T-cell (primary cell): ENCODE data around the gene MCF2L2. TPM values are rescaled to one million over a fixed set of nuclear protein-coding genes. Genes with fewer than 3 reads are reported as not detected.

Experiments
- ATAC-seq, 4 experiments: fragments of 200-7000 bp in 3 of 4; fragments of 150-1000 bp in 1 of 4; cut with Tn5 transposase; replicated peaks in 1 of 4; 1 replicate in 3 of 4; 2 replicates in 1 of 4; pipeline ENCODE4 v1.10.0; 2021; ENCODE audit warnings: moderate library complexity in 3 of 4, mild to moderate bottlenecking in 2 of 4, moderate number of reproducible peaks in 1 of 4
- CTCF ChIA-PET, 2 donors: fragments of 300-600 bp; sonication (Branson Sonifier 250); formaldehyde crosslinking; loops; one replicate each; lab custom pipeline; 2022; ENCODE audit warnings: antibody characterized with exemption in 2 of 2; lab: Charles Lee
- POLR2A ChIA-PET, 2 donors: fragments of 300-600 bp; sonication (Branson Sonifier 250); formaldehyde crosslinking; loops; one replicate each; lab custom pipeline; 2022; ENCODE audit warnings: antibody characterized with exemption in 2 of 2; lab: Charles Lee
- DNase-seq, 35 experiments: peaks; one replicate each; pipeline versions ENCODE4 v3.0.0 to v3.0.0-alpha.2; 2013 to 2023
- H3K27ac ChIP-seq: one replicate; pipeline ENCODE4 v1.5.1; 2013; ENCODE audit warnings: low read length
- H3K27me3 ChIP-seq, 2 experiments: replicated peaks in 1 of 2; 1 replicate in 1 of 2; 2 replicates in 1 of 2; pipeline versions ENCODE4 v1.6.1 to v1.7.0; 2013; ENCODE audit warnings: low read length in 1 of 2, mixed read lengths in 1 of 2; ENCODE audit not compliant: control insufficient read depth in 2 of 2, insufficient read depth in 2 of 2; ENCODE audit errors: extremely low read depth in 1 of 2
- H3K36me3 ChIP-seq, 2 donors: 1 replicate in 1 of 2; 2 replicates in 1 of 2; pipeline versions ENCODE4 v1.6.1 to v1.7.0; 2013; ENCODE audit warnings: low read length in 1 of 2; ENCODE audit not compliant: control insufficient read depth in 2 of 2, insufficient read depth in 1 of 2; ENCODE audit errors: extremely low read depth in 1 of 2
- H3K4me1 ChIP-seq, 2 experiments: 1 replicate in 1 of 2; 2 replicates in 1 of 2; pipeline versions ENCODE4 v1.6.1 to v1.7.0; 2013; ENCODE audit warnings: low read length in 2 of 2, mixed read lengths in 1 of 2; ENCODE audit not compliant: insufficient read depth in 2 of 2, control insufficient read depth in 1 of 2; ENCODE audit errors: extremely low read depth in 1 of 2
- H3K4me3 ChIP-seq, 2 donors: 1 replicate in 1 of 2; 2 replicates in 1 of 2; pipeline versions ENCODE4 v1.5.1 to v1.7.0; 2013; ENCODE audit warnings: mild to moderate bottlenecking in 2 of 2, low read length in 1 of 2, moderate library complexity in 1 of 2; ENCODE audit not compliant: control insufficient read depth in 1 of 2; ENCODE audit errors: extremely low read depth in 1 of 2
- H3K9me3 ChIP-seq: 2 replicates; pipeline ENCODE4 v1.7.0; 2013
- H3K27ac Mint-ChIP-seq, 2 donors: one replicate each; pipeline ENCODE4 v1.8.0; 2020 to 2021; ENCODE audit warnings: mild to moderate bottlenecking in 2 of 2, mixed read lengths in 2 of 2
- H3K27me3 Mint-ChIP-seq, 2 donors: one replicate each; pipeline ENCODE4 v1.8.0; 2021 to 2022; ENCODE audit warnings: mixed read lengths in 2 of 2
- H3K36me3 Mint-ChIP-seq: one replicate; pipeline ENCODE4 v1.8.0; 2021; ENCODE audit warnings: mixed read lengths
- H3K4me1 Mint-ChIP-seq, 3 donors: one replicate each; pipeline ENCODE4 v1.8.0; 2020 to 2022; ENCODE audit warnings: mixed read lengths in 3 of 3, mild to moderate bottlenecking in 1 of 3
- H3K4me3 Mint-ChIP-seq, 3 donors: one replicate each; pipeline ENCODE4 v1.8.0; 2020 to 2022; ENCODE audit warnings: mild to moderate bottlenecking in 3 of 3, mixed read lengths in 3 of 3, moderate library complexity in 3 of 3
- H3K9me3 Mint-ChIP-seq, 3 donors: one replicate each; pipeline ENCODE4 v1.8.0; 2020 to 2022; ENCODE audit warnings: mixed read lengths in 3 of 3
- WGBS: methylation state at CpG from one replicate; pipeline ENCODE4 v1.1.5; 2013; ENCODE audit warnings: missing lambda C conversion rate; ENCODE audit not compliant: insufficient coverage; 5-methylcytosine and 5-hydroxymethylcytosine counted together
- total RNA-seq, 35 experiments: library from RNA in 6 of 35; stranded (reverse) in 6 of 35; fragments of 120-200 nt in 1 of 35; gene quantifications; one replicate each; pipeline versions ENCODE4 v1.2.1 to v1.2.4 and lab custom pipeline; 2013 to 2026

Gene MCF2L2
- total RNA-seq, 5 donors from 2014 or later (not counting 1 experiment from before 2014, with no cell fraction given): 4.8 to 8.1 (median 5.9) TPM

- no peak for ATAC-seq
- Mint-ChIP-seq H3K27me3 (no peaks in the 10 kb centered on the region), H3K9me3 (no peaks in the 10 kb centered on the region), H3K4me3 (no peak overlapping the region), H3K36me3 (peaks cover 4% of the 10 kb centered on the region), H3K4me1 (peaks cover 13% of the 10 kb centered on the region in 3 donors), H3K27ac (no peak overlapping the region)
- WGBS: no CpG with 5 or more reads among the region's 3 CpGs
- POLR2A ChIA-PET: interaction anchor here in 1 of 2 donors (0.6 kb wide), 1 partner anchor 842 kb away, joined by 3 read pairs; no protein-coding TSS in a partner anchor
- Histone ChIP-seq H3K27me3 (no peaks in the 10 kb centered on the region), H3K27ac (no peak overlapping the region), H3K36me3 (no peaks in the 10 kb centered on the region), H3K4me1 (peaks cover 6 to 7% of the 10 kb centered on the region in 2 experiments), H3K4me3 (no peak overlapping the region), H3K9me3 (no peaks in the 10 kb centered on the region)
- no peak for DNase-seq
- CTCF ChIA-PET: no interaction called here
These were observed 205.7 kb downstream of the MCF2L2 start for GRCh38 chr3:183222631-183223235.

GRCh38 chr3:183220828-183221227 lies 207.6 kb downstream of the MCF2L2 start:
- H3K27me3 ChIP-seq: no peaks in the 10 kb centered on the region
- H3K4me1 ChIP-seq: peaks cover 6 to 7% of the 10 kb centered on the region in 2 experiments
- Mint-ChIP-seq H3K27ac (no peak overlapping the region), H3K4me3 (no peak overlapping the region), H3K4me1 (peaks cover 13% of the 10 kb centered on the region in 3 donors), H3K9me3 (no peaks in the 10 kb centered on the region), H3K36me3 (peaks cover 2% of the 10 kb centered on the region), H3K27me3 (no peaks in the 10 kb centered on the region)
- ChIA-PET CTCF (interaction anchor here in 1 of 2 donors (0.5 kb wide), 1 partner anchor 1984 kb away, joined by 9 read pairs; no protein-coding TSS in a partner anchor), POLR2A (no interaction called here)
- H3K9me3 ChIP-seq: no peaks in the 10 kb centered on the region
- ATAC-seq: no peak
- no peak for DNase-seq
- H3K36me3 ChIP-seq: peaks cover 0 to under 1% of the 10 kb centered on the region in 2 donors
- no peak overlapping the region for H3K27ac ChIP-seq
- 77% methylated on average over 3 of the region's 5 CpGs for WGBS
- no peak overlapping the region for H3K4me3 ChIP-seq

GRCh38 chr3:183218826-183219225 lies 209.6 kb downstream of the MCF2L2 start:
- H3K9me3 Mint-ChIP-seq: no peaks in the 10 kb centered on the region
- H3K27me3 Mint-ChIP-seq: no peaks in the 10 kb centered on the region
- no peak overlapping the region for H3K4me3 Mint-ChIP-seq

GRCh38 chr3:183217548-183218332 lies 210.7 kb downstream of the MCF2L2 start:
- DNase-seq (no peak), ATAC-seq (no peak)
- H3K27ac ChIP-seq: no peak overlapping the region
- ChIA-PET POLR2A (no interaction called here), CTCF (interaction anchor here (0.5 to 1.0 kb wide), 3 partner anchors 32 to 1734 kb away, joined by 3 to 5 read pairs (median 4); no protein-coding TSS in a partner anchor)
- H3K27me3 Mint-ChIP-seq: no peaks in the 10 kb centered on the region
- no peaks in the 10 kb centered on the region for H3K27me3 ChIP-seq
- no CpG with 5 or more reads among the region's 9 CpGs for WGBS
- peaks cover 9% of the 10 kb centered on the region for H3K36me3 Mint-ChIP-seq
- H3K4me3 Mint-ChIP-seq: no peak overlapping the region
- H3K4me1 ChIP-seq: no peaks in the 10 kb centered on the region
- H3K27ac Mint-ChIP-seq: no peak overlapping the region
- no peaks in the 10 kb centered on the region for H3K9me3 ChIP-seq
- H3K9me3 Mint-ChIP-seq: no peaks in the 10 kb centered on the region
- H3K4me1 Mint-ChIP-seq: no peaks in the 10 kb centered on the region
- H3K4me3 ChIP-seq: no peak overlapping the region
- H3K36me3 ChIP-seq: peaks cover 0 to 4% of the 10 kb centered on the region in 2 donors

More at GRCh38 chr3:183218826-183219225, 209.6 kb downstream of the MCF2L2 start:
- DNase-seq: no peak
- Mint-ChIP-seq H3K36me3 (peaks cover 9% of the 10 kb centered on the region), H3K4me1 (no peaks in the 10 kb centered on the region), H3K27ac (no peak overlapping the region)
- Histone ChIP-seq H3K9me3 (no peaks in the 10 kb centered on the region), H3K4me1 (no peaks in the 10 kb centered on the region), H3K27ac (no peak overlapping the region), H3K36me3 (peaks cover 0 to 4% of the 10 kb centered on the region in 2 donors), H3K4me3 (no peak overlapping the region), H3K27me3 (no peaks in the 10 kb centered on the region)
- POLR2A ChIA-PET: interaction anchor here in 1 of 2 donors (0.6 kb wide), 1 partner anchor 82 kb away, joined by 3 read pairs; no protein-coding TSS in a partner anchor
- no peak for ATAC-seq
- CTCF ChIA-PET: interaction anchor here in 1 of 2 donors (0.5 kb wide), 1 partner anchor 642 kb away, joined by 4 read pairs; no protein-coding TSS in a partner anchor
- no CpG with 5 or more reads among the region's 2 CpGs for WGBS

- peaks cover 9% of the 10 kb centered on the region for H3K36me3 Mint-ChIP-seq
- DNase-seq: no peak
- H3K4me3 Mint-ChIP-seq: no peak overlapping the region
- ChIA-PET CTCF (no interaction called here), POLR2A (no interaction called here)
- Histone ChIP-seq H3K4me3 (no peak overlapping the region), H3K4me1 (no peaks in the 10 kb centered on the region), H3K27ac (no peak overlapping the region), H3K36me3 (peaks cover 0 to 4% of the 10 kb centered on the region in 2 donors), H3K27me3 (no peaks in the 10 kb centered on the region), H3K9me3 (no peaks in the 10 kb centered on the region)
- H3K4me1 Mint-ChIP-seq: peaks cover 0 to 2% (median 0%) of the 10 kb centered on the region in 3 donors
- no peak for ATAC-seq
- no peaks in the 10 kb centered on the region for H3K27me3 Mint-ChIP-seq
- no peaks in the 10 kb centered on the region for H3K9me3 Mint-ChIP-seq
- H3K27ac Mint-ChIP-seq: no peak overlapping the region
- WGBS: 95% methylated on average over 3 of the region's 4 CpGs
These were observed 212.7 kb downstream of the MCF2L2 start for GRCh38 chr3:183215591-183216202.

GRCh38 chr3:183214277-183214612 lies 214.2 kb downstream of the MCF2L2 start:
- peaks cover 0 to 4% of the 10 kb centered on the region in 2 donors for H3K36me3 ChIP-seq
- H3K4me1 Mint-ChIP-seq: peaks cover 0 to 2% (median 0%) of the 10 kb centered on the region in 3 donors
- WGBS: no CpG with 5 or more reads among the region's 2 CpGs

More at GRCh38 chr3:183214277-183214612, 214.2 kb downstream of the MCF2L2 start:
- Mint-ChIP-seq H3K27ac (no peak overlapping the region), H3K27me3 (no peaks in the 10 kb centered on the region), H3K4me3 (no peak overlapping the region), H3K9me3 (no peaks in the 10 kb centered on the region), H3K36me3 (peaks cover 9% of the 10 kb centered on the region)
- ATAC-seq (no peak), DNase-seq (no peak)
- ChIA-PET POLR2A (no interaction called here), CTCF (no interaction called here)
- Histone ChIP-seq H3K9me3 (no peaks in the 10 kb centered on the region), H3K27ac (no peak overlapping the region), H3K4me3 (no peak overlapping the region), H3K4me1 (no peaks in the 10 kb centered on the region), H3K27me3 (no peaks in the 10 kb centered on the region)
